Kidney (tissue), 22 donors: ENCODE data around the gene OCIAD1. TPM values are rescaled to one million over a fixed set of nuclear protein-coding genes. Genes with fewer than 3 reads are reported as not detected.
A peak's percentile ranks its signal among the peaks of the same experiment; 100 is the strongest.

Source experiments
- DNase-seq, 5 donors: peaks; one replicate each; pipeline ENCODE4 v3.0.0-alpha.2; 2013 to 2020
- FAIRE-seq: peaks from 2 replicates; lab custom pipeline; 2012; peaks lifted over from hg19 to GRCh38; lab: Jason Lieb, UNC
- H3K27ac ChIP-seq, 2 donors: one replicate each; pipeline ENCODE4 v1.7.0; 2013; ENCODE audit warnings: low read depth in 2 of 2, low read length in 2 of 2, inconsistent platforms in 1 of 2
- H3K27me3 ChIP-seq: one replicate; pipeline ENCODE4 v1.7.1; 2013; ENCODE audit warnings: low read length, inconsistent platforms; ENCODE audit not compliant: control insufficient read depth, insufficient read depth
- H3K36me3 ChIP-seq, 3 donors: one replicate each; pipeline versions ENCODE4 v1.7.0 to v1.7.1; 2013; ENCODE audit warnings: low read length in 3 of 3, control low read depth in 1 of 3, inconsistent platforms in 1 of 3; ENCODE audit not compliant: insufficient read depth in 3 of 3, control insufficient read depth in 2 of 3
- H3K4me1 ChIP-seq, 3 donors: one replicate each; pipeline versions ENCODE4 v1.7.0 to v1.7.1; 2013; ENCODE audit warnings: low read length in 3 of 3, inconsistent platforms in 1 of 3, low read depth in 1 of 3; ENCODE audit not compliant: control insufficient read depth in 2 of 3, insufficient read depth in 2 of 3
- H3K4me3 ChIP-seq, 3 donors: one replicate each; pipeline versions ENCODE4 v1.7.0 to v1.8.1; 2013; ENCODE audit warnings: low read length in 3 of 3, control low read depth in 1 of 3, inconsistent platforms in 1 of 3
- H3K9ac ChIP-seq, 3 donors: one replicate each; pipeline versions ENCODE4 v1.7.0 to v1.7.1; 2013; ENCODE audit warnings: low read length in 3 of 3, control low read depth in 1 of 3, inconsistent platforms in 1 of 3
- H3K9me3 ChIP-seq, 3 donors: one replicate each; pipeline versions ENCODE4 v1.7.0 to v1.7.1; 2013; ENCODE audit warnings: low read length in 3 of 3, control low read depth in 1 of 3, inconsistent platforms in 1 of 3; ENCODE audit not compliant: control insufficient read depth in 2 of 3, insufficient read depth in 1 of 3
- CTCF ChIP-seq: IDR thresholded peaks from 3 replicates; pipeline ENCODE4 v1.5.1; 2012; ENCODE audit warnings: mild to moderate bottlenecking, moderate library complexity, borderline replicate concordance; ENCODE audit not compliant: insufficient read depth; ENCODE audit errors: extremely low read depth
- intact Hi-C: fragments of 100-400 bp; cut with DNase I; formaldehyde crosslinking; loops from one replicate; pipeline ENCODE4 v1.11.1; 2022
- long read RNA-seq, 10 donors: library from polyadenylated mRNA in 1 of 10; unstranded in 1 of 10; transcript quantifications; one replicate each; pipeline ENCODE4 v2.0.0 and lab custom pipeline, GENCODE V29; 2021 to 2026
- polyA plus RNA-seq: library from polyadenylated mRNA; stranded (reverse); fragments of 350-450 nt; fragmentation: Illumina TruSeq; extraction: RNeasy Lipid Tissue Mini Kit (QIAGEN cat#74804); gene quantifications from one replicate; pipeline ENCODE4 v1.2.3, GENCODE V29; 2014; ENCODE audit warnings: low read depth, low replicate concordance; ENCODE audit not compliant: insufficient read depth
- total RNA-seq: library from RNA; stranded (reverse); fragmentation: NEBNext Ultra II Directional; extraction: Animal tissue kit (Norgen Biotek cat#: 25700); gene quantifications from one replicate; pipeline ENCODE4 v1.2.1, GENCODE V29; 2021
- donor health status: control.
- donor health status: control.
- donor health status: control.
- donor health status: control.
- donor health status: control.
- donor health status: DM: yes; HTN: yes; CAD: no.
- donor health status: Normal renal cell carcinoma (clear cell type).

OCIAD1 gene
- 142 TPM for total RNA-seq
- polyA plus RNA-seq = 218 TPM
- long read RNA-seq, donor 1, transcript OCIAD1-222 (7 exons, 688 nt) = minor isoform, 5 of 44 reads
- long read RNA-seq, donor 1, transcript OCIAD1-201 (9 exons, 1,414 nt) = major isoform, 19 of 44 reads
- long read RNA-seq, donor 1, partial matches to known transcripts = 10 of 44 reads
- long read RNA-seq, donor 1, other reads (novel, unspliced or antisense) = 0 of 44 reads
- long read RNA-seq, donor 2, transcript OCIAD1-201 (9 exons, 1,414 nt) = major isoform, 40 of 75 reads
- long read RNA-seq, donor 2, transcript OCIAD1-202 (9 exons, 1,594 nt) = minor isoform, 18 of 75 reads
- long read RNA-seq, donor 2, transcript OCIAD1-222 (7 exons, 688 nt) = minor isoform, 7 of 75 reads
- long read RNA-seq, donor 2, transcript OCIAD1-206 (2 exons, 1,916 nt) = minor isoform, 6 of 75 reads
- long read RNA-seq, donor 2, partial matches to known transcripts = 0 of 75 reads
- long read RNA-seq, donor 2, other reads (novel, unspliced or antisense) = 0 of 75 reads
- long read RNA-seq, donor 3, transcript OCIAD1-202 (9 exons, 1,594 nt) = minor isoform, 9 of 79 reads
- long read RNA-seq, donor 3, transcript OCIAD1-222 (7 exons, 688 nt) = minor isoform, 7 of 79 reads
- long read RNA-seq, donor 3, transcript OCIAD1-206 (2 exons, 1,916 nt) = minor isoform, 5 of 79 reads
- long read RNA-seq, donor 3, transcript OCIAD1-201 (9 exons, 1,414 nt) = major isoform, 41 of 79 reads
- long read RNA-seq, donor 3, partial matches to known transcripts = 13 of 79 reads
- long read RNA-seq, donor 3, other reads (novel, unspliced or antisense) = 0 of 79 reads
- long read RNA-seq, donor 4, transcript OCIAD1-206 (2 exons, 1,916 nt) = minor isoform, 5 of 258 reads
- long read RNA-seq, donor 4, transcript OCIAD1-201 (9 exons, 1,414 nt) = major isoform, 31 of 258 reads
- long read RNA-seq, donor 4, transcript OCIAD1-202 (9 exons, 1,594 nt) = minor isoform, 9 of 258 reads
- long read RNA-seq, donor 4, partial matches to known transcripts = 37 of 258 reads
- long read RNA-seq, donor 4, other reads (novel, unspliced or antisense) = 171 of 258 reads
- long read RNA-seq, donor 5, partial matches to known transcripts = 0 of 4 reads
- long read RNA-seq, donor 5, other reads (novel, unspliced or antisense) = 0 of 4 reads
- long read RNA-seq, donor 6, transcript OCIAD1-202 (9 exons, 1,594 nt) = minor isoform, 22 of 134 reads
- long read RNA-seq, donor 6, transcript OCIAD1-201 (9 exons, 1,414 nt) = major isoform, 47 of 134 reads
- long read RNA-seq, donor 6, transcript OCIAD1-222 (7 exons, 688 nt) = minor isoform, 17 of 134 reads
- long read RNA-seq, donor 6, partial matches to known transcripts = 42 of 134 reads
- long read RNA-seq, donor 6, other reads (novel, unspliced or antisense) = 0 of 134 reads
- long read RNA-seq, donor 7, transcript OCIAD1-202 (9 exons, 1,594 nt) = minor isoform, 13 of 72 reads
- long read RNA-seq, donor 7, transcript OCIAD1-201 (9 exons, 1,414 nt) = major isoform, 31 of 72 reads
- long read RNA-seq, donor 7, partial matches to known transcripts = 5 of 72 reads
- long read RNA-seq, donor 7, other reads (novel, unspliced or antisense) = 21 of 72 reads
- long read RNA-seq, donor 8, transcript OCIAD1-201 (9 exons, 1,414 nt) = major isoform, 29 of 54 reads
- long read RNA-seq, donor 8, transcript OCIAD1-202 (9 exons, 1,594 nt) = minor isoform, 8 of 54 reads
- long read RNA-seq, donor 8, partial matches to known transcripts = 9 of 54 reads
- long read RNA-seq, donor 8, other reads (novel, unspliced or antisense) = 0 of 54 reads
- long read RNA-seq, donor 9, transcript OCIAD1-201 (9 exons, 1,414 nt) = major isoform, 11 of 18 reads
- long read RNA-seq, donor 9, partial matches to known transcripts = 0 of 18 reads
- long read RNA-seq, donor 9, other reads (novel, unspliced or antisense) = 0 of 18 reads
- long read RNA-seq, donor 10, transcript OCIAD1-222 (7 exons, 688 nt) = minor isoform, 10 of 391 reads
- long read RNA-seq, donor 10, transcript OCIAD1-202 (9 exons, 1,594 nt) = minor isoform, 8 of 391 reads
- long read RNA-seq, donor 10, transcript OCIAD1-201 (9 exons, 1,414 nt) = major isoform, 26 of 391 reads
- long read RNA-seq, donor 10, transcript OCIAD1-206 (2 exons, 1,916 nt) = minor isoform, 10 of 391 reads
- long read RNA-seq, donor 10, partial matches to known transcripts = 103 of 391 reads
- long read RNA-seq, donor 10, other reads (novel, unspliced or antisense) = 232 of 391 reads

- H3K4me1 ChIP-seq = no peaks in the 10 kb centered on the region
- no peaks in the 10 kb centered on the region for H3K27me3 ChIP-seq
- no peaks in the 10 kb centered on the region for H3K9me3 ChIP-seq
- no peak for TF ChIP-seq CTCF
- H3K27ac ChIP-seq = peak within 1 kb of the TSS; percentile 96 to 97
- intact Hi-C loops = no loop called here
- FAIRE-seq = peak; percentile 30
- H3K9ac ChIP-seq = peak within 1 kb of the TSS; percentile 82 to 99 (median 95)
- DNase-seq = peak; percentile 98 to 100 (median 99)
- peaks cover 5 to 12% (median 8%) of the 10 kb centered on the region in 3 donors for H3K36me3 ChIP-seq
- H3K4me3 ChIP-seq = peak within 1 kb of the TSS; percentile 95 to 99 (median 96)
Observed at GRCh38 chr4:48830706-48831531, at the start of gene OCIAD1. TSS of gene OCIAD1 (plus strand) at chr4:48831088. CDS start at chr4:48832625, 1,537 bp downstream.

GRCh38 chr4:48781968-48782367 is 48.9 kb upstream of the OCIAD1 start:
- intact Hi-C loops = no loop called here
- no peaks in the 10 kb centered on the region for H3K27me3 ChIP-seq
- no peaks in the 10 kb centered on the region for H3K36me3 ChIP-seq
- no peak overlapping the region for H3K4me3 ChIP-seq
- no peak for TF ChIP-seq CTCF
- no peak overlapping the region for H3K27ac ChIP-seq
- FAIRE-seq (no peak), DNase-seq (no peak)
- no peak overlapping the region for H3K9ac ChIP-seq
- H3K4me1 ChIP-seq = peaks cover 0 to 11% (median 0%) of the 10 kb centered on the region in 3 donors
- H3K9me3 ChIP-seq = no peaks in the 10 kb centered on the region
